Parathyroid adenoma (tissue), 2 donors: ENCODE measurements around the gene ACTR10.

Experiments used
- H2AFZ ChIP-seq: fragments of 300-600 bp; sonication (generic); one replicate; pipeline ENCODE4 v1.7.0; 2017; ENCODE audit warnings: antibody characterized with exemption, mild to moderate bottlenecking
- H3K27ac ChIP-seq: fragments of 300-600 bp; sonication (generic); one replicate; pipeline ENCODE4 v1.7.0; 2017
- H3K27me3 ChIP-seq: fragments of 300-600 bp; sonication (generic); one replicate; pipeline ENCODE4 v1.7.0; 2017; ENCODE audit warnings: low read length; ENCODE audit not compliant: control insufficient read depth, insufficient read depth
- H3K36me3 ChIP-seq: fragments of 300-600 bp; sonication (generic); one replicate; pipeline ENCODE4 v1.7.0; 2017; ENCODE audit warnings: low read length; ENCODE audit not compliant: control insufficient read depth, insufficient read depth
- H3K4me1 ChIP-seq: fragments of 300-600 bp; sonication (generic); one replicate; pipeline ENCODE4 v1.7.0; 2017; ENCODE audit warnings: control low read depth
- H3K4me2 ChIP-seq: fragments of 300-600 bp; sonication (generic); one replicate; pipeline ENCODE4 v1.7.0; 2017; ENCODE audit warnings: low read length
- H3K4me3 ChIP-seq: fragments of 300-600 bp; sonication (generic); one replicate; pipeline ENCODE4 v1.7.0; 2017; ENCODE audit warnings: low read depth, low read length
- H3K79me2 ChIP-seq: fragments of 300-600 bp; sonication (generic); one replicate; pipeline ENCODE4 v1.7.0; 2017; ENCODE audit warnings: control low read depth
- H3K9ac ChIP-seq: fragments of 300-600 bp; sonication (generic); one replicate; pipeline ENCODE4 v1.7.0; 2017; ENCODE audit warnings: mild to moderate bottlenecking
- H3K9me3 ChIP-seq: fragments of 300-600 bp; sonication (generic); one replicate; pipeline ENCODE4 v1.7.0; 2017; ENCODE audit warnings: low read length; ENCODE audit not compliant: control insufficient read depth
- CTCF ChIP-seq: fragments of 300-600 bp; sonication (generic); IDR thresholded peaks from one replicate; pipeline ENCODE4 v1.7.0; 2017; ENCODE audit warnings: antibody characterized with exemption, mild to moderate bottlenecking
- donor health status: primary hyperparathyroidism.

The ACTR10 gene

DNA sequence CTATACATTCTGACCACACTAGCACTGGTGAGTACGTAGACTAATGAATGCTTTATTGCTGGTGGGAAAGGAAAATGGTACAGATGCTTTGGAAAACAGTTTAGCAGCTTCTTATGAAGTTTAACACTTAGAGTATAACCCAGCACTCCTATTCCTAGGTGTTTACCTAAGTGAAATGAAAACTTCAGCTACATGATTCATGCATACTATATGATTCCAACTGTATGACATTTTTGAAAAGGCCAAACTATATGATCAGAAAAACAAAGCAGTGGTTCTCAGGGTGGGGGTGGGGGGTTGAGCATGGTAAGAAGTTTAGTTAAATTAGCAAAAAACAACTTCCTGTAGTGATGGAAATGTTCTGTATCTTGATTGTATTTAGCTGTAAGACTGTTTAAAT lies 76.3 kb downstream of the ACTR10 start:
- no peaks in the 10 kb centered on the region for H3K36me3 ChIP-seq
- H3K27me3 ChIP-seq, result no peaks in the 10 kb centered on the region
- peaks cover 46% of the 10 kb centered on the region for H3K79me2 ChIP-seq
- no peak for TF ChIP-seq CTCF
- H3K9me3 ChIP-seq, result no peaks in the 10 kb centered on the region
- H3K9ac ChIP-seq, result no peak overlapping the region
- H3K4me2 ChIP-seq, result no peak overlapping the region
- no peak overlapping the region for H2AFZ ChIP-seq
- H3K4me3 ChIP-seq, result no peak overlapping the region
- H3K4me1 ChIP-seq, result peaks cover 10% of the 10 kb centered on the region
- H3K27ac ChIP-seq, result no peak overlapping the region

GRCh38 chr14:58278177-58278576 lies 78.2 kb downstream of the ACTR10 start:
- Histone ChIP-seq H3K9ac (no peak overlapping the region), H3K4me3 (no peak overlapping the region), H3K4me2 (no peak overlapping the region), H3K4me1 (peaks cover 16% of the 10 kb centered on the region), H3K79me2 (peaks cover 53% of the 10 kb centered on the region), H3K27ac (no peak overlapping the region), H3K36me3 (no peaks in the 10 kb centered on the region), H2AFZ (no peak overlapping the region), H3K27me3 (no peaks in the 10 kb centered on the region), H3K9me3 (no peaks in the 10 kb centered on the region)
- TF ChIP-seq CTCF, result no peak

DNA sequence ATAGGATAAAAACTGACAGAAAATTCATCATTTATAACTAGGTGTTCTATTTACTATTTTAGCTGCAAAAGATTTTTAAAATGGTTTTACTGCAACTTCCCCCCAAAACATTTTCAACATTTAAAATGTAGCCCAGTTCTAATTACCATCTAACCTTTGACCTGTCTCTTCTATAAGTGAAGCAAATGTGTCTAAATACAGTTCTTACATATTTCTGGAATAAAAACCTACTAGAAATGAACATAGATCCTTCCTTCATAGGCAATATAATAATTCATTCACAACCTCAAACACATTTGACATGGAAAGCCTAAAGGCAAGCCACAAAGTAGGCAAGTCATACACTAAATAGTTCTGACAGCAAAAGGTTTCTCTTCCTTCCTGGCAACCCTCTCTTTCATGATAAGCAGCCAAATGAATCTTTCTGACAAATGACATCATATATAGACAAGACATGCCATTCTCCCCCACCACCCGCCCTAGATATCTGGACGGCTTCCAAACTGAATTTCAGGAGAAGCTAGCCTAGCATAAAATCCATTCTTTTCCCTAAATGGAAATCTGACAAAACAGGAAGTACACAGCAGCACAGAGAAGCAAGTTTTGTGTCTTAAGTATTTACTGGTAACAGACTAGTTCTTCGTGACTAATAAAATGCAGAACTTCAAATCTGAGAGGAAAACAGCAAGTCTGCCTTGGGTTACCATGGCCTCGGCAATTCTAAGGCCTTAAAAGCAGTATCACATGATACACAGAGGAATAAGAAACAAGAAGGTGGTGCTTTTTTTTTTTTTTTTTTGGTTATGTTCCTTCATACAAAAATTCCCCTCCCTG lies 81.2 kb downstream of the ACTR10 start:
- TF ChIP-seq CTCF, result no peak
- Histone ChIP-seq H2AFZ (no peak overlapping the region), H3K9me3 (no peaks in the 10 kb centered on the region), H3K27me3 (no peaks in the 10 kb centered on the region), H3K27ac (peak overlapping the region; percentile 79), H3K36me3 (no peaks in the 10 kb centered on the region), H3K9ac (no peak overlapping the region), H3K4me3 (no peak overlapping the region), H3K4me2 (no peak overlapping the region), H3K79me2 (peaks cover 59% of the 10 kb centered on the region), H3K4me1 (peaks cover 10% of the 10 kb centered on the region)

DNA sequence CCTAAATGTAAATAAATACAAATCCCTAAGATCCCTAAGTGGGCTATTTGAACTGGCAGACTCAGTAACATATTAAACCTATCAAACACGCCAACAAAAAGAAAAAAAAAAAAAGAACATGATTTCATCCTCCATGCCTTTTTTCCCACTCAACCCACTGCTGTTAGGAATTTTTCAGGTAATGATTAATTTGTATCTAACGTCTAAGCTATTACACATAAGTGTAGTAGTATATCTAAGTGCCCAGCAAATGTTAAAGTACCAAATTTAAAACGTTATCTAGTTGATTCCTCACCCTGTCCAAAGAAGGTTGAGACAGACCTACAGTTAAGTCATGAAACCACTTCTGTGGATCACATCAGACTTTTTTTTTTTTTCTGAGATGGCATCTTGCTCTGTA lies 82.0 kb downstream of the ACTR10 start:
- Histone ChIP-seq H3K27me3 (no peaks in the 10 kb centered on the region), H3K4me1 (peaks cover 10% of the 10 kb centered on the region), H3K36me3 (no peaks in the 10 kb centered on the region), H3K9ac (no peak overlapping the region), H3K79me2 (peaks cover 61% of the 10 kb centered on the region), H3K27ac (peak overlapping the region; percentile 79), H3K9me3 (no peaks in the 10 kb centered on the region), H3K4me2 (no peak overlapping the region), H2AFZ (no peak overlapping the region), H3K4me3 (no peak overlapping the region)
- TF ChIP-seq CTCF, result no peak
